Right lobe of liver (tissue), 4 donors: ENCODE measurements around the gene ERCC2.

Experiments
- CTCF ChIP-seq, 4 donors: fragments of 200-600 bp in 3 of 4; fragments of 450-650 bp in 1 of 4; IDR thresholded peaks; one replicate each; pipeline versions ENCODE4 v1.5.1 to v1.8.0; 2016 to 2022; ENCODE audit warnings: antibody characterized with exemption in 4 of 4, mild to moderate bottlenecking in 2 of 4
- POLR2A ChIP-seq: fragments of 450-650 bp; IDR thresholded peaks from one replicate; pipeline ENCODE4 v1.6.1; 2017; ENCODE audit warnings: antibody characterized with exemption, mild to moderate bottlenecking
- donor health status: DM: no; HTN: no; CAD: no.
- donor health status: DM: no; HTN: no; CAD: no.
- donor health status: DM: no; HTN: yes; CAD: no.

- TF ChIP-seq CTCF (IDR thresholded peaks at IDR 0.05) (no peak), POLR2A (no peak)
These were observed 47.6 kb downstream of the ERCC2 start, which contains the start of gene CKM for GRCh38 chr19:45322744-45323281.
